Ishikawa (cell line): ENCODE results near the gene SLC47A1.

Source experiments
- CEBPB ChIP-seq: IDR thresholded peaks from 2 replicates; pipeline ENCODE4 v1.6.1; 2012
- CREB1 ChIP-seq: IDR thresholded peaks from 2 replicates; pipeline ENCODE4 v1.6.1; 2012; ENCODE audit warnings: low read depth
- EGR1 ChIP-seq: IDR thresholded peaks from 2 replicates; pipeline ENCODE4 v1.6.1; 2012
- EP300 ChIP-seq: IDR thresholded peaks from 2 replicates; pipeline ENCODE4 v1.6.1; 2012; ENCODE audit warnings: borderline replicate concordance
- FOXM1 ChIP-seq: IDR thresholded peaks from 2 replicates; pipeline ENCODE4 v1.6.1; 2012; ENCODE audit warnings: low read depth, borderline replicate concordance
- RAD21 ChIP-seq: IDR thresholded peaks from 2 replicates; pipeline ENCODE4 v1.6.1; 2012; ENCODE audit warnings: low read depth
- TAF1 ChIP-seq: IDR thresholded peaks from 2 replicates; pipeline ENCODE4 v1.6.1; 2012; ENCODE audit warnings: low read depth, mild to moderate bottlenecking
- TCF12 ChIP-seq: IDR thresholded peaks from 2 replicates; pipeline ENCODE4 v1.6.1; 2012; ENCODE audit warnings: low read depth
- TEAD4 ChIP-seq: IDR thresholded peaks from 2 replicates; pipeline ENCODE4 v1.6.1; 2012
- YY1 ChIP-seq: IDR thresholded peaks from 2 replicates; pipeline ENCODE4 v1.6.1; 2012; ENCODE audit warnings: low read depth
- TF ChIP-seq, protein P1 (sequence below): IDR thresholded peaks from 2 replicates; pipeline ENCODE4 v1.6.1; 2012
- TF ChIP-seq, protein P2 (sequence below): IDR thresholded peaks from 2 replicates; pipeline ENCODE4 v1.6.1; 2012; ENCODE audit warnings: low read depth, mild to moderate bottlenecking

DNA sequence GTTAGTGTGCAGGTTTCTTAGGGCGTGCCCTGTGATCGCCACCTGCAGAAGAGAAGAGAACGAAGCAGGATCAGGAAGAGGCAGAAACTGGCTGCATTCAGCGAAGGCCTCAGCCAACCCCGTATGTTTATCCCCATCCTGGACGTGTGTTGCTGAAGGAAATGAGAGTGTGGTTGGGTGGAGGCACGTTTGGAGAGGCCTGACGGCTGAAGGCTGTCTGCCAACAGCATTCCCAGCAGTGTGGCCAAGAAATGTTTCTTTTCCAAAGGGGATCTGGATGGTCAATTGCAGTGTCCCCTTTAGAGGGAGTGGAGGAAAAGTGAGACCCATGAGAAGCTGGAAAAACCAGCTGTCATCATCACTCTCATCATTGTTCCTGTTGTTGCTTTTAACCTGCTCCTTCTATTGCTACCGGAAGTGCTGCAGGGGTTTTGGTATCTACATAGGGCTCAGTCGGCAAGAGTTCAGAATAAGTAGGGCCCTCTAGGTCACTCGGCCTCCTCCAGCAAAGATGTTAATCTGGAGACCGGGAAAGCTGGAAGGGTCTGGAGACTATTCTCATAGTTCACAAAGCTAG, 46.5 kb upstream of the SLC47A1 start:
- TF ChIP-seq YY1 = no peak
- TF ChIP-seq FOXM1 = no peak
- no peak for TF ChIP-seq CREB1
- no peak for TF ChIP-seq EP300
- no peak for TF ChIP-seq TEAD4
- no peak for TF ChIP-seq EGR1
- TF ChIP-seq, protein P1, sequence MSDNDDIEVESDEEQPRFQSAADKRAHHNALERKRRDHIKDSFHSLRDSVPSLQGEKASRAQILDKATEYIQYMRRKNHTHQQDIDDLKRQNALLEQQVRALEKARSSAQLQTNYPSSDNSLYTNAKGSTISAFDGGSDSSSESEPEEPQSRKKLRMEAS = no peak
- TF ChIP-seq, protein P2, sequence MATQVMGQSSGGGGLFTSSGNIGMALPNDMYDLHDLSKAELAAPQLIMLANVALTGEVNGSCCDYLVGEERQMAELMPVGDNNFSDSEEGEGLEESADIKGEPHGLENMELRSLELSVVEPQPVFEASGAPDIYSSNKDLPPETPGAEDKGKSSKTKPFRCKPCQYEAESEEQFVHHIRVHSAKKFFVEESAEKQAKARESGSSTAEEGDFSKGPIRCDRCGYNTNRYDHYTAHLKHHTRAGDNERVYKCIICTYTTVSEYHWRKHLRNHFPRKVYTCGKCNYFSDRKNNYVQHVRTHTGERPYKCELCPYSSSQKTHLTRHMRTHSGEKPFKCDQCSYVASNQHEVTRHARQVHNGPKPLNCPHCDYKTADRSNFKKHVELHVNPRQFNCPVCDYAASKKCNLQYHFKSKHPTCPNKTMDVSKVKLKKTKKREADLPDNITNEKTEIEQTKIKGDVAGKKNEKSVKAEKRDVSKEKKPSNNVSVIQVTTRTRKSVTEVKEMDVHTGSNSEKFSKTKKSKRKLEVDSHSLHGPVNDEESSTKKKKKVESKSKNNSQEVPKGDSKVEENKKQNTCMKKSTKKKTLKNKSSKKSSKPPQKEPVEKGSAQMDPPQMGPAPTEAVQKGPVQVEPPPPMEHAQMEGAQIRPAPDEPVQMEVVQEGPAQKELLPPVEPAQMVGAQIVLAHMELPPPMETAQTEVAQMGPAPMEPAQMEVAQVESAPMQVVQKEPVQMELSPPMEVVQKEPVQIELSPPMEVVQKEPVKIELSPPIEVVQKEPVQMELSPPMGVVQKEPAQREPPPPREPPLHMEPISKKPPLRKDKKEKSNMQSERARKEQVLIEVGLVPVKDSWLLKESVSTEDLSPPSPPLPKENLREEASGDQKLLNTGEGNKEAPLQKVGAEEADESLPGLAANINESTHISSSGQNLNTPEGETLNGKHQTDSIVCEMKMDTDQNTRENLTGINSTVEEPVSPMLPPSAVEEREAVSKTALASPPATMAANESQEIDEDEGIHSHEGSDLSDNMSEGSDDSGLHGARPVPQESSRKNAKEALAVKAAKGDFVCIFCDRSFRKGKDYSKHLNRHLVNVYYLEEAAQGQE = no peak
- no peak for TF ChIP-seq CEBPB
- no peak for TF ChIP-seq RAD21
- TF ChIP-seq TAF1 = no peak
- no peak for TF ChIP-seq TCF12
